Measurements from ENCODE around the gene RNF8. TPM values are rescaled to one million over a fixed set of nuclear protein-coding genes. Genes with fewer than 3 reads are reported as not detected.

Gene RNF8
- total RNA-seq, 4 donors from 2014 or later: 8.0 to 18.4 (median 16.0) TPM

GRCh38 chr6:37369321-37370201, 15.8 kb downstream of the RNF8 start:
- 23 to 27% methylated on average over 1 of the region's 1 CpG for WGBS, 2 donors
- intact Hi-C loops (cut with DNase I): no loop called here
- peaks cover 25 to 41% of the 10 kb centered on the region in 2 donors for H3K4me1 ChIP-seq

GRCh38 chr6:37371154-37372083, 17.6 kb downstream of the RNF8 start:
- peak; percentile 68 to 72 for DNase-seq
- Histone ChIP-seq H3K4me1 (peaks cover 25 to 42% of the 10 kb centered on the region in 2 donors), H3K27ac (peak overlapping the region in 2 of 3 donors; percentile 22 to 61), H3K9me3 (no peaks in the 10 kb centered on the region), H3K4me3 (replicated peaks in 1 of 3) (no peak overlapping the region), H3K27me3 (no peaks in the 10 kb centered on the region), H3K36me3 (peaks cover 0 to 4% of the 10 kb centered on the region in 2 donors)
- intact Hi-C loops (cut with DNase I): no loop called here
- 53 to 56% methylated on average over 4 of the region's 4 CpGs for WGBS, 2 donors
- TF ChIP-seq POLR2A (IDR thresholded peaks at IDR 0.05): no peak
- peak in 3 of 6 experiments; percentile 31 to 49 (median 36) for TF ChIP-seq CTCF (IDR thresholded peaks at IDR 0.05)

More at GRCh38 chr6:37369321-37370201, 15.8 kb downstream of the RNF8 start:
- Histone ChIP-seq H3K27me3 (no peaks in the 10 kb centered on the region), H3K9me3 (no peaks in the 10 kb centered on the region), H3K27ac (peak overlapping the region in 1 of 3 donors; percentile 6), H3K36me3 (peaks cover 0 to 4% of the 10 kb centered on the region in 2 donors), H3K4me3 (replicated peaks in 1 of 3) (no peak overlapping the region)
- no peak for DNase-seq
- TF ChIP-seq POLR2A (IDR thresholded peaks at IDR 0.05) (no peak), CTCF (IDR thresholded peaks at IDR 0.05) (no peak)

- no peak overlapping the region for H3K4me3 ChIP-seq (replicated peaks in 1 of 3)
- WGBS, 2 donors: 96 to 98% methylated on average over 1 of the region's 1 CpG
- H3K27ac ChIP-seq: peak overlapping the region in 2 of 3 donors; percentile 22 to 61
- peaks cover 0 to 4% of the 10 kb centered on the region in 2 donors for H3K36me3 ChIP-seq
- DNase-seq: no peak
- TF ChIP-seq POLR2A (IDR thresholded peaks at IDR 0.05) (no peak), CTCF (IDR thresholded peaks at IDR 0.05) (peak in 1 of 6 experiments; percentile 19)
- H3K27me3 ChIP-seq: no peaks in the 10 kb centered on the region
- H3K9me3 ChIP-seq: no peaks in the 10 kb centered on the region
- peaks cover 25 to 42% of the 10 kb centered on the region in 2 donors for H3K4me1 ChIP-seq
- intact Hi-C loops (cut with DNase I): no loop called here
Measured at GRCh38 chr6:37372116-37372515, 18.3 kb downstream of the RNF8 start.

- Histone ChIP-seq H3K4me3 (replicated peaks in 1 of 3) (no peak overlapping the region), H3K27ac (no peak overlapping the region), H3K4me1 (peaks cover 25 to 42% of the 10 kb centered on the region in 2 donors), H3K27me3 (no peaks in the 10 kb centered on the region), H3K36me3 (peaks cover 0 to 1% of the 10 kb centered on the region in 2 donors), H3K9me3 (no peaks in the 10 kb centered on the region)
- intact Hi-C loops (cut with DNase I): no loop called here
- no peak for TF ChIP-seq CTCF (IDR thresholded peaks at IDR 0.05)
- no peak for TF ChIP-seq POLR2A (IDR thresholded peaks at IDR 0.05)
- 39 to 64% methylated on average over 1 of the region's 1 CpG for WGBS, 2 donors
- peak; percentile 8 to 28 for DNase-seq
Measured at GRCh38 chr6:37373822-37374471, 20.2 kb downstream of the RNF8 start.
